ENCODE data around the gene CEACAM21. TPM values are rescaled to one million over a fixed set of nuclear protein-coding genes. Genes with fewer than 3 reads are reported as not detected.

CEACAM21 gene
- total and polyA plus RNA-seq, 8 donors: 0.63 to 6.1 (median 2.0) TPM; not detected in 5

DNA sequence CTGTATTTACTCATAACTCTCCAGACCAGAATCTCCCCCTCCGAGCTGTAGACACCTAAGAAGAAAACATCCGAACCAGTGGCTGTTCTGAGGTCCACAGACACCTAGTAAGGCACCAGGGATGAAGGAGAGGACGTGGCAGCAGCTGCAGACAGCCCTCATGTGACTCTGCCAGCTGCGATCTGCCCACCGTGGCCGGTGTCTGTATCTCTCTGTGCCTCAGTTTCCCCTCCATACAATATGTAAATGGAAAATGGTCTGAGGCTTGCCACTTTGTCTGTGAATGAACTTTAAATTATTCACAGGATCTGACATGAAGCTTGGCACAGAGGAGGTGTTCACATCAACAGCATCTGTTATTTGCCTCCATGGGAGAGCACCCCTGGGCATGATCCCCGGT is 48.5 kb downstream of the CEACAM21 start:
- DNase-seq: no peak
- intact Hi-C loops (cut with DNase I; ENCODE audit: low total_unique reads): no loop called here
- Histone ChIP-seq H3K9me3 (no peaks in the 10 kb centered on the region), H3K27ac (peak overlapping the region in 2 of 5 donors; percentile 5 to 20), H3K27me3 (peaks cover 0 to 65% (median 19%) of the 10 kb centered on the region in 3 donors), H3K4me3 (peak overlapping the region in 1 of 4 donors; percentile 34), H3K36me3 (no peaks in the 10 kb centered on the region), H3K4me1 (no peaks in the 10 kb centered on the region)
- WGBS, 5 donors: 62 to 72% (median 68%) methylated on average over 7 of the region's 7 CpGs
- TF ChIP-seq EP300 (IDR thresholded peaks at IDR 0.05) (no peak), POLR2AphosphoS5 (IDR thresholded peaks at IDR 0.05) (no peak)

DNA sequence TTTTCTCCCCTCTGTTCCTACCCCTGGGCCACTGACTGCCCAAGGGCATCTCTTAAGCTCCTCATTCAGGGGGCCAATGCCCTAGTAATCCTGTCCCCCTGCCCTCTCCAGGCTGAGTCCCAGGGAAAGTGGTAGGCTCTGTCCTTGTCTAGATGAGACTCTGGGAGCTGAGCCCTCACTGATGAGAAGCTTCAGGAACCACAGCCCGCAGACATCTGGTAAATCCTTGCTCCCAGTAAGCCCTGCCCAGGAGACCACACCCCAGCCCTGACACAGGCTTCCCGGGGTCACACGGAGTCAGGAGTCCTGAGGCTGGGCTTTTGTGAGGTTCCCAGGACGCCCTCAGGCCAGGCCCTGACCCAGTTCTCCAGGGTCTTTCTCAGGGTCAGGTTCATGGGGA is 49.0 kb downstream of the CEACAM21 start:
- intact Hi-C loops (cut with DNase I; ENCODE audit: low total_unique reads): no loop called here
- WGBS, 5 donors: 41 to 65% (median 57%) methylated on average over 1 to 4 of the region's 4 CpGs
- TF ChIP-seq POLR2AphosphoS5 (IDR thresholded peaks at IDR 0.05): no peak
- TF ChIP-seq, protein P1, sequence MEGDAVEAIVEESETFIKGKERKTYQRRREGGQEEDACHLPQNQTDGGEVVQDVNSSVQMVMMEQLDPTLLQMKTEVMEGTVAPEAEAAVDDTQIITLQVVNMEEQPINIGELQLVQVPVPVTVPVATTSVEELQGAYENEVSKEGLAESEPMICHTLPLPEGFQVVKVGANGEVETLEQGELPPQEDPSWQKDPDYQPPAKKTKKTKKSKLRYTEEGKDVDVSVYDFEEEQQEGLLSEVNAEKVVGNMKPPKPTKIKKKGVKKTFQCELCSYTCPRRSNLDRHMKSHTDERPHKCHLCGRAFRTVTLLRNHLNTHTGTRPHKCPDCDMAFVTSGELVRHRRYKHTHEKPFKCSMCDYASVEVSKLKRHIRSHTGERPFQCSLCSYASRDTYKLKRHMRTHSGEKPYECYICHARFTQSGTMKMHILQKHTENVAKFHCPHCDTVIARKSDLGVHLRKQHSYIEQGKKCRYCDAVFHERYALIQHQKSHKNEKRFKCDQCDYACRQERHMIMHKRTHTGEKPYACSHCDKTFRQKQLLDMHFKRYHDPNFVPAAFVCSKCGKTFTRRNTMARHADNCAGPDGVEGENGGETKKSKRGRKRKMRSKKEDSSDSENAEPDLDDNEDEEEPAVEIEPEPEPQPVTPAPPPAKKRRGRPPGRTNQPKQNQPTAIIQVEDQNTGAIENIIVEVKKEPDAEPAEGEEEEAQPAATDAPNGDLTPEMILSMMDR (IDR thresholded peaks at IDR 0.05): no peak
- no peak for TF ChIP-seq POLR2A (IDR thresholded peaks at IDR 0.05)
- TF ChIP-seq EP300 (IDR thresholded peaks at IDR 0.05): no peak
- Histone ChIP-seq H3K4me1 (no peaks in the 10 kb centered on the region), H3K9me3 (peaks cover 0 to 2% (median under 1%) of the 10 kb centered on the region in 4 donors), H3K4me3 (peak overlapping the region in 1 of 4 donors; percentile 34), H3K27me3 (peaks cover 0 to 62% (median 19%) of the 10 kb centered on the region in 3 donors), H3K27ac (peak overlapping the region in 1 of 5 donors; percentile 5), H3K36me3 (no peaks in the 10 kb centered on the region)
- DNase-seq: no peak

DNA sequence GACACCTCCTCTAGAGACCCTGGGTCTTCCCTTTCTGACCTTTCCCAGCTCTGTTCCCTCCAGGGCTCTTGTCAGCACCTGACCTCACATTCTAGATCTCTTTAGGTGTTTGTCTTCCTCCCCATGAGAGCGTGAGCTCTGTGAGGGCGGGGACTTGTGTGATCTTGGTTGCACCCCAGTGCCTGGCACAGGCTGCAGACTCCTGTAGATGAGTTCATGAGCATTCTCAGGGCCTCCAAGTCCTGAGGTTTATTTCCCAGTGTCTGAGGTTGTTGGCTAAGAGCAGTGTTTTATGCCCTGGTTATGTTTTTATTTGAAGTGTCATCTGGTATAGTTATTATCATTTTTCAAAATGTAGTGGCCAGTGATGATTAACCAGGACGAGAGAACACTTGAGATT is 50.3 kb downstream of the CEACAM21 start:
- peak overlapping the region in 2 of 5 donors; percentile 56 to 64 for H3K27ac ChIP-seq
- no peak for DNase-seq
- peaks cover 0 to 52% (median 19%) of the 10 kb centered on the region in 3 donors for H3K27me3 ChIP-seq
- peak overlapping the region in 2 of 4 donors; percentile 26 to 34 for H3K4me3 ChIP-seq
- no peaks in the 10 kb centered on the region for H3K4me1 ChIP-seq
- TF ChIP-seq POLR2AphosphoS5 (IDR thresholded peaks at IDR 0.05) (no peak), EP300 (IDR thresholded peaks at IDR 0.05) (no peak), POLR2A (IDR thresholded peaks at IDR 0.05) (no peak)
- TF ChIP-seq, protein P1 (IDR thresholded peaks at IDR 0.05): no peak
- intact Hi-C loops (cut with DNase I; ENCODE audit: low total_unique reads): no loop called here
- peaks cover 0 to 13% (median 11%) of the 10 kb centered on the region in 4 donors for H3K9me3 ChIP-seq
- no peaks in the 10 kb centered on the region for H3K36me3 ChIP-seq
- 37 to 53% (median 44%) methylated on average over 3 of the region's 3 CpGs for WGBS, 5 donors

DNA sequence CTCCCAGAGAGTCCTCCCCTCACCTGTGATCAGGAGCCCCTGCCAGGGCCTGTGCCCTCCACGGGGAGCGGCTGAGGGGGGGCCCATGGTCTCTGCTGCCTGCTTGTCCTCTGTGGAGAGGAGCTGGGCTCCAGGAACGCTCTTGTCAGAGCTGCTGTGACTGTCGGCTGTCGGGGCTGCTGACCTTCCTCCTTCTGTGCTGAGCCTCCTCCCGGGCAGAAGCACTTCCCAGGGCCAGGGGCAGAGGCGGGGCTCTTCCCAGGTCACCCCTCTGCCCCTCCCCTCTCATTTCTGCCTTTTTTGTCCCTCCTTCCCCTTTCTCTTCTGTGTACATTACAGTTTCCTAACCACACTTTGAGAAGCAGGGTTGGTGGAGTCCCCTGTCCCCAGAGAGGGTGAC is 50.9 kb downstream of the CEACAM21 start, which contains the start of gene CEACAM4:
Gene CEACAM4 (minus strand): TSS at position 198 of the 400 bp plus-strand sequence. CDS start 111 bp downstream, at position 87.
- peak in 1 of 2 donors; percentile 40 for DNase-seq
- H3K4me1 ChIP-seq: no peaks in the 10 kb centered on the region
- peaks cover 0 to 18% (median 12%) of the 10 kb centered on the region in 4 donors for H3K9me3 ChIP-seq
- 22 to 32% (median 28%) methylated on average over 5 to 7 of the region's 7 CpGs for WGBS, 5 donors
- intact Hi-C loops (cut with DNase I; ENCODE audit: low total_unique reads): no loop called here
- no peaks in the 10 kb centered on the region for H3K36me3 ChIP-seq
- peak within 1 kb of the TSS in 2 of 4 donors; percentile 26 to 34 for H3K4me3 ChIP-seq
- H3K27me3 ChIP-seq: peaks cover 0 to 47% (median 19%) of the 10 kb centered on the region in 3 donors
- H3K27ac ChIP-seq: peak within 1 kb of the TSS in 2 of 5 donors; percentile 56 to 64
- TF ChIP-seq POLR2A (IDR thresholded peaks at IDR 0.05) (no peak), POLR2AphosphoS5 (IDR thresholded peaks at IDR 0.05) (peak in 1 of 3 donors; percentile 48)

DNA sequence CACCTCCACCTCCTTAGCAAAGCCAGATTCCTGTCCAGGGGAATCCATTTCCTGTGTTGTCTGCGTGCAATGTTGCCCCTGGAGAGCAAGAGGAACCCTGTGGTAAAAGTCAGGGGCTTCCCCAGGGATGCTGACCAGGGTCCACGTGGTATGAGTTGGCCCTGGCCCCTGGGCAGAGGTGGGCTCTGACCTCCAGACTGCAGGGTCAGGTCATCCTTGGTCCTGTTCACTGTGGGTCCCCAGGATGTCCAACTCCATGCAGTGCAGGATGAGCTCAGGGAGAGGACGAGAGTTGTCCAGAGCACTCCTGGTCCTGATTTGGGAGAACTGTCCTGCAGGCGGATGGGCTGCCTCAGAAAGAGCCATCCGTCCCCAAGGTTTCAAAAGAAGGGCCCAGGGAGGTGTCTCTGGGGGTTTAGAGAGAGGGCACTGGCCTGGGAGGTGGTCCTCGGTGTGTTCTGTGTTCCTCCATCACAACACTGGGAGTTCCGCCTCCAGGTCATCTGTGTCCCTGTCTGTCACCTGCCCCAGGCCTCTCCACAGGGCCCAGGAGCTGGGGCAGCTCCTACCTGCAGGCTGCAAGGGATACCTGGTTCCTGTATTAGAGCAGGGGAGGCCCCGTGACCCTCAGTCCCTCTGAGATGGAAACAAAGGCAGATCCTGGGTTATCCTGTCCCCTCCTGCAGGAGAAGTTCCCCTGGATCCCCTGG is 52.2 kb downstream of the CEACAM21 start:
- H3K4me3 ChIP-seq: no peak overlapping the region
- peaks cover 0 to 20% (median 12%) of the 10 kb centered on the region in 4 donors for H3K9me3 ChIP-seq
- H3K36me3 ChIP-seq: no peaks in the 10 kb centered on the region
- H3K27me3 ChIP-seq: peaks cover 0 to 47% (median 19%) of the 10 kb centered on the region in 3 donors
- H3K4me1 ChIP-seq: no peaks in the 10 kb centered on the region
- H3K27ac ChIP-seq: no peak overlapping the region
- no peak for DNase-seq
- intact Hi-C loops (cut with DNase I; ENCODE audit: low total_unique reads): no loop called here
- TF ChIP-seq POLR2A (IDR thresholded peaks at IDR 0.05) (no peak), POLR2AphosphoS5 (IDR thresholded peaks at IDR 0.05) (no peak), EP300 (IDR thresholded peaks at IDR 0.05) (no peak)
- TF ChIP-seq, protein P1 (IDR thresholded peaks at IDR 0.05): no peak
- WGBS, 5 donors: 58 to 67% (median 58%) methylated on average over 4 to 8 of the region's 8 CpGs

Other genes with a start within 250 kb of the CEACAM21 start
- 10 to 100 TPM in 3 of 5 donors, 1 to 10 TPM in 2; 1.3 to 54.3 (median 13.6) TPM for gene TGFB1, start 222.2 kb upstream of the CEACAM21 start, total RNA-seq
- 10 to 100 TPM; 10.2 to 15.6 (median 15.4) TPM for gene TGFB1, start 222.2 kb upstream of the CEACAM21 start, polyA plus RNA-seq
- 10 to 100 TPM in 1 of 5 donors, 1 to 10 TPM in 2, under 1 TPM in 1, not detected in 1; 0.58 to 20.3 (median 5.3) TPM for gene B9D2, start 212.0 kb upstream of the CEACAM21 start, total RNA-seq
- gene B9D2, start 212.0 kb upstream of the CEACAM21 start, polyA plus RNA-seq: 10 to 100 TPM in 2 of 3 donors, 1 to 10 TPM in 1; 9.2 to 17.4 (median 10.7) TPM
- 10 to 100 TPM in 2 of 5 donors, 1 to 10 TPM in 3; 2.3 to 76.3 (median 8.2) TPM for gene TMEM91, start 199.6 kb upstream of the CEACAM21 start, total RNA-seq
- 10 to 100 TPM; 14.8 to 33.9 (median 22.4) TPM for gene TMEM91, start 199.6 kb upstream of the CEACAM21 start, polyA plus RNA-seq
- gene EXOSC5, start 178.8 kb upstream of the CEACAM21 start, total RNA-seq: 100 to 1,000 TPM in 1 of 5 donors, 10 to 100 TPM in 3, 1 to 10 TPM in 1; 4.8 to 131 (median 18.7) TPM
- 10 to 100 TPM; 21.8 to 48.0 (median 26.0) TPM for gene EXOSC5, start 178.8 kb upstream of the CEACAM21 start, polyA plus RNA-seq
- gene BCKDHA, start 178.3 kb upstream of the CEACAM21 start, total RNA-seq: 10 to 100 TPM in 4 of 5 donors, 1 to 10 TPM in 1; 1.8 to 55.4 (median 23.0) TPM
- 10 to 100 TPM; 48.7 to 80.6 (median 50.9) TPM for gene BCKDHA, start 178.3 kb upstream of the CEACAM21 start, polyA plus RNA-seq
- gene B3GNT8, start 148.8 kb upstream of the CEACAM21 start, total RNA-seq: 100 to 1,000 TPM in 1 of 5 donors, 1 to 10 TPM in 1, under 1 TPM in 1, not detected in 2; 0.92 to 158 (median 1.7) TPM
- gene B3GNT8, start 148.8 kb upstream of the CEACAM21 start, polyA plus RNA-seq: 1 to 10 TPM; 4.6 to 9.9 (median 6.1) TPM
- gene DMAC2, start 136.3 kb upstream of the CEACAM21 start, total RNA-seq: 10 to 100 TPM in 4 of 5 donors, 1 to 10 TPM in 1; 8.2 to 50.0 (median 36.4) TPM
- gene DMAC2, start 136.3 kb upstream of the CEACAM21 start, polyA plus RNA-seq: 10 to 100 TPM; 44.1 to 50.9 (median 48.1) TPM
- gene ERICH4, start 133.0 kb upstream of the CEACAM21 start, total RNA-seq: not detected
- gene ERICH4, start 133.0 kb upstream of the CEACAM21 start, polyA plus RNA-seq: not detected
- 1 to 10 TPM in 2 of 5 donors, not detected in 3; 1.8 to 8.3 TPM for gene CEACAM4, start 50.9 kb downstream of the CEACAM21 start, total RNA-seq
- under 1 TPM in 2 of 3 donors, not detected in 1; 0.63 to 0.92 TPM for gene CEACAM4, start 50.9 kb downstream of the CEACAM21 start, polyA plus RNA-seq
- 1 to 10 TPM in 1 of 5 donors, not detected in 4; 1.3 TPM for gene CEACAM7, start 112.1 kb downstream of the CEACAM21 start, total RNA-seq
- gene CEACAM7, start 112.1 kb downstream of the CEACAM21 start, polyA plus RNA-seq: 1 to 10 TPM in 1 of 3 donors, not detected in 2; 6.2 TPM
- 100 to 1,000 TPM in 2 of 5 donors, 10 to 100 TPM in 1, 1 to 10 TPM in 1, under 1 TPM in 1; 0.72 to 118 (median 22.9) TPM for gene CEACAM5, start 132.5 kb downstream of the CEACAM21 start, total RNA-seq
- gene CEACAM5, start 132.5 kb downstream of the CEACAM21 start, polyA plus RNA-seq: 10 to 100 TPM in 2 of 3 donors, 1 to 10 TPM in 1; 4.4 to 27.6 (median 18.2) TPM
- gene CEACAM6, start 179.4 kb downstream of the CEACAM21 start, total RNA-seq: 10 to 100 TPM in 2 of 5 donors, 1 to 10 TPM in 1, not detected in 2; 5.5 to 16.2 (median 14.7) TPM
- gene CEACAM6, start 179.4 kb downstream of the CEACAM21 start, polyA plus RNA-seq: 10 to 100 TPM in 1 of 3 donors, 1 to 10 TPM in 2; 1.7 to 29.6 (median 7.8) TPM
- not detected for gene CEACAM3, start 220.4 kb downstream of the CEACAM21 start, total RNA-seq
- under 1 TPM in 2 of 3 donors, not detected in 1; 0.13 to 0.31 TPM for gene CEACAM3, start 220.4 kb downstream of the CEACAM21 start, polyA plus RNA-seq